NCI-H446 treated with DMSO at 0.1 percent for 48 hours (cell line): Measurements from ENCODE around the gene PDZD2.
A peak's percentile ranks its signal among the peaks of the same experiment; 100 is the strongest.
"Not testable (repeated sequence)": the region's sequence is repeated elsewhere in the genome, so short reads cannot be mapped to it uniquely, and the experiment has no call there.

Experiments used
- DNase-seq: peaks from one replicate; lab custom pipeline; 2025; lab: John Stamatoyannopoulos, UW

PDZD2 gene

DNA sequence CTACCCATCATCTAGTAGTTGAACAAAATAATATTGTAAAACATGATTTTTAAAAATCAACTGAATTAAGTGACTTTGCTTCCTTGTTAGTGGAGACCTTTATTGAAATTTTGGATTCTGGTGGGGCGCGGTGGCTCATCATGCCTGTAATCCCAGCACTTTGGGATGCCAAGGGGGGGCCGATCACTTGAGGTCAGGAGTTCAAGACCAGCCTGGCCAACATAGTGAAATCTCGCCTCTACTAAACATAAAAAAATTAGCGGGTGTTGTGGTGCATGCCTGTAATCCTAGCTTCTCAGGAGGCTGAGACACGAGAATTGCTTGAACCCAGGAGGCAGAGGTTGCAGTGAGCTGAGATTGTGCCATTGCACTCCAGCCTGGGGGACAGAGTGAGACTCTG is 439.9 kb downstream of the PDZD2 start:
- not testable (repeated sequence) for DNase-seq

DNA sequence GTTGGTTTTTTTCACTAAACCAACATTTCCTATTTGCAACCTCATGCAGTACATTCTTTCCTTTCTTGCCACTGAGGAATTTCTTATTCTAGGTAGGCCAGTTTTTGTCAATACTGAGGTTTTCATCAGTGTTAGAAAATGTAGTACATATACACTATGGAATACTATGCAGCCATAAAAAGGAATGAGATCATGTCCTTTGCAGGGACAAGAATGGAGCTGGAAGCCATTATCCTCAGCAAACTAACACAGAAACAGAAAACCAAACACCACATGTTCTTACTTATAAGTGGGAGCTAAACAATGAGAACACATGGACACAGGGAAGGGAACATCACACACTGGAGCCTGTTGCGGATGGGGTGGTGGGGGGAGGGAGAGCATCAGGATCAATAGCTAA is 441.6 kb downstream of the PDZD2 start:
- DNase-seq: not testable (repeated sequence)

DNA sequence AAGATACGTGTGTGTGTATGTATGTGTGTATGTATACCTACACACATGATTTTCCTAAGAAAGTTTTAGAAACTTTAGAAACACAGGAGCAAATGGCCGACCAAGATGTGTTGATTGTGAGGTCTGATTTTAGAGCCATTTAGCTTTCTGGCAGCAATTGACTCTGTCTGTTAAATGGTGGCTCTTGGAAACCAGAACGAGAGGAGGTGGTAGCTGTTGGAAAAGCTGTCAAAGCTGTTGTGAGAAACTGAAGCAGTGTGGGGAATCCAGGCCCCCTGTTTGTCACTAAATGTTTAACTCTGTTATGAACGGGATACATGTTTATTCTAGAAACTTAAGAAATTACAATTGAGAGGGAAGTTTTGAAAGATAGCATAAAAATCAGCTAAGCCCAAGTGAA is 443.8 kb downstream of the PDZD2 start:
- DNase-seq: no peak

DNA sequence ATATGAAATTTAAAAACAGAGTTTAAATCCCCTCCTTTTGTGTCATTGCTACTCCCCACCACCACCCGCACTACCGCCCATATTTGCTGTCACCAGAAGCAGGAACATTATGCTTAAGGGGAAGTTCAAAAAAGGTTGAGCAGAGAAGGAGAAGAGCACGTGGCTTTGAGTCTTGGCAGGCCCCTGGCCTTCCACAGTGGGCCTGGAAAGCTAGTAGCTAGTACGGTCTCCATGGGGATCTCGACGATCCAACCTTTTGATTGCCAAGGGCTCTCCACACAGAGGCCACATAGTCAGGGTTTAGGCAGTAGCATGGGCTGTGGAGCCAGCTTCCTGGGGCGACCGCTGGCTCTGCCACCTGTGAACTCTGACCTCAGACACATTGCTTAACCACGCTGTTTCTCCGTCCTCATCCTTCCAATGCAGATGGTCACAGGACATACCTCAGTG is 445.1 kb downstream of the PDZD2 start:
- no peak for DNase-seq

DNA sequence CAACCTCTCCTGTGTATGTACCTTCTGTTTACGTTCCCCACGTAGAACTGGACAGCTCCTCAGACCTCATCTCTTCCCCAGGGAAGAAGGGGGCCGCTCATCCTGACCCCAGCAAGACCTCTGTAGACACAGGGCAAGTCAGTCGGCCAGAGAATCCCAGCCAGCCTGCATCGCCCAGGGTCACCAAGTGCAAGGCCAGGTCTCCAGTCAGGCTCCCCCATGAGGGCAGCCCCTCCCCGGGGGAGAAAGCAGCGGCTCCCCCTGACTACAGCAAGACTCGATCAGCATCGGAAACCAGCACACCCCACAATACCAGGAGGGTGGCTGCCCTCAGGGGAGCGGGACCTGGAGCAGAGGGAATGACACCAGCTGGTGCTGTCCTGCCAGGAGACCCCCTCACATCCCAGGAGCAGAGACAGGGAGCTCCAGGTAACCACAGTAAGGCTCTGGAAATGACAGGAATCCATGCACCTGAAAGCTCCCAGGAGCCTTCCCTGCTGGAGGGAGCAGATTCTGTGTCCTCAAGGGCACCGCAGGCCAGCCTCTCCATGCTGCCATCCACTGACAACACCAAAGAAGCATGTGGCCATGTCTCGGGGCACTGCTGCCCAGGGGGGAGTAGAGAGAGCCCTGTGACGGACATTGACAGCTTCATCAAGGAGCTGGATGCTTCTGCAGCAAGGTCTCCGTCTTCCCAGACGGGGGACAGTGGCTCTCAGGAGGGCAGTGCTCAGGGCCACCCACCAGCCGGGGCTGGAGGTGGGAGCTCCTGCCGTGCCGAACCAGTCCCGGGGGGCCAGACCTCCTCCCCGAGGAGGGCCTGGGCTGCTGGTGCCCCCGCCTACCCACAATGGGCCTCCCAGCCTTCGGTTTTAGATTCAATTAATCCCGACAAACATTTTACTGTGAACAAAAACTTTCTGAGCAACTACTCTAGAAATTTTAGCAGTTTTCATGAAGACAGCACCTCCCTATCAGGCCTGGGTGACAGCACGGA is 448.5 kb downstream of the PDZD2 start:
- no peak for DNase-seq

DNA sequence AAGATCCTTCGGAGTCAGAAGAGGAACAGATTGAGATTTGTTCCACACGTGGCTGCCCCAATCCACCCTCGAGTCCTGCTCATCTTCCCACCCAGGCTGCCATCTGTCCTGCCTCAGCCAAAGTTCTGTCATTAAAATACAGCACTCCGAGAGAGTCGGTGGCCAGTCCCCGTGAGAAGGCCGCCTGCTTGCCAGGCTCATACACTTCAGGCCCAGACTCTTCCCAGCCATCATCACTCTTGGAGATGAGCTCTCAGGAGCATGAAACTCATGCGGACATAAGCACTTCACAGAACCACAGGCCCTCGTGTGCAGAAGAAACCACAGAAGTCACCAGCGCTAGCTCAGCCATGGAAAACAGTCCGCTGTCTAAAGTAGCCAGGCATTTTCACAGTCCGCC is 449.3 kb downstream of the PDZD2 start:
- no peak for DNase-seq

DNA sequence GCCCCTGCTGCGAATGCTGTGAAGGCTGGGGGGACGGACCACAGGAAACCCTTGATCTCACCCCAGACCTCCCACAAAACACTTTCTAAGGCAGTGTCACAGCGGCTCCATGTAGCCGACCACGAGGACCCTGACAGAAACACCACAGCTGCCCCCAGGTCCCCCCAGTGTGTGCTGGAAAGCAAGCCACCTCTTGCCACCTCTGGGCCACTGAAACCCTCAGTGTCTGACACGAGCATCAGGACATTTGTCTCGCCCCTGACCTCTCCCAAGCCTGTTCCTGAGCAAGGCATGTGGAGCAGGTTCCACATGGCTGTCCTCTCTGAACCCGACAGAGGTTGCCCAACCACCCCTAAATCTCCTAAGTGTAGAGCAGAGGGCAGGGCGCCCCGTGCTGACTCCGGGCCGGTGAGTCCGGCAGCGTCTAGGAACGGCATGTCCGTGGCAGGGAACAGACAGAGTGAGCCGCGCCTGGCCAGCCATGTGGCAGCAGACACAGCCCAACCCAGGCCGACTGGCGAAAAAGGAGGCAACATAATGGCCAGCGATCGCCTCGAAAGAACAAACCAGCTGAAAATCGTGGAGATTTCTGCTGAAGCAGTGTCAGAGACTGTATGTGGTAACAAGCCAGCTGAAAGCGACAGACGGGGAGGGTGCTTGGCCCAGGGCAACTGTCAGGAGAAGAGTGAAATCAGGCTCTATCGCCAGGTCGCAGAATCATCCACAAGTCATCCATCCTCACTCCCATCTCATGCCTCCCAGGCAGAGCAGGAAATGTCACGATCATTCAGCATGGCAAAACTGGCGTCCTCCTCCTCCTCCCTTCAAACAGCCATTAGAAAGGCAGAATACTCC is 450.4 kb downstream of the PDZD2 start:
- DNase-seq: no peak

DNA sequence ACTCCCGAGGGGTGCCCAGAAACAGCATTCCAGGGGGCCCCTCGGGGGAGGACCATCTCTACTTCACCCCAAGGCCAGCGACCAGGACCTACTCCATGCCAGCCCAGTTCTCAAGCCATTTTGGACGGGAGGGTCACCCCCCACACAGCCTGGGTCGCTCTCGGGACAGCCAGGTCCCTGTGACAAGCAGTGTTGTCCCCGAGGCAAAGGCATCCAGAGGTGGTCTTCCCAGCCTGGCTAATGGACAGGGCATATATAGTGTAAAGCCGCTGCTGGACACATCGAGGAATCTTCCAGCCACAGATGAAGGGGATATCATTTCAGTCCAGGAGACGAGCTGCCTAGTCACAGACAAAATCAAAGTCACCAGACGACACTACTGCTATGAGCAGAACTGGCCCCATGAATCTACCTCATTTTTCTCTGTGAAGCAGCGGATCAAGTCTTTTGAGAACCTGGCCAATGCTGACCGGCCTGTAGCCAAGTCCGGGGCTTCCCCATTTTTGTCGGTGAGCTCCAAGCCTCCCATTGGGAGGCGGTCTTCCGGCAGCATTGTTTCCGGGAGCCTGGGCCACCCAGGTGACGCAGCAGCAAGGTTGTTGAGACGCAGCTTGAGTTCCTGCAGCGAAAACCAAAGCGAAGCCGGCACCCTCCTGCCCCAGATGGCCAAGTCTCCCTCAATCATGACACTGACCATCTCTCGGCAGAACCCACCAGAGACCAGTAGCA is 451.3 kb downstream of the PDZD2 start:
- DNase-seq: no peak

DNA sequence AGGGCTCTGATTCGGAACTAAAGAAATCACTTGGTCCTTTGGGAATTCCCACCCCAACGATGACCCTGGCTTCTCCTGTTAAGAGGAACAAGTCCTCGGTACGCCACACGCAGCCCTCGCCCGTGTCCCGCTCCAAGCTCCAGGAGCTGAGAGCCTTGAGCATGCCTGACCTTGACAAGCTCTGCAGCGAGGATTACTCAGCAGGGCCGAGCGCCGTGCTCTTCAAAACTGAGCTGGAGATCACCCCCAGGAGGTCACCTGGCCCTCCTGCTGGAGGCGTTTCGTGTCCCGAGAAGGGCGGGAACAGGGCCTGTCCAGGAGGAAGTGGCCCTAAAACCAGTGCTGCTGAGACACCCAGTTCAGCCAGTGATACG is 451.8 kb downstream of the PDZD2 start:
- DNase-seq: no peak

DNA sequence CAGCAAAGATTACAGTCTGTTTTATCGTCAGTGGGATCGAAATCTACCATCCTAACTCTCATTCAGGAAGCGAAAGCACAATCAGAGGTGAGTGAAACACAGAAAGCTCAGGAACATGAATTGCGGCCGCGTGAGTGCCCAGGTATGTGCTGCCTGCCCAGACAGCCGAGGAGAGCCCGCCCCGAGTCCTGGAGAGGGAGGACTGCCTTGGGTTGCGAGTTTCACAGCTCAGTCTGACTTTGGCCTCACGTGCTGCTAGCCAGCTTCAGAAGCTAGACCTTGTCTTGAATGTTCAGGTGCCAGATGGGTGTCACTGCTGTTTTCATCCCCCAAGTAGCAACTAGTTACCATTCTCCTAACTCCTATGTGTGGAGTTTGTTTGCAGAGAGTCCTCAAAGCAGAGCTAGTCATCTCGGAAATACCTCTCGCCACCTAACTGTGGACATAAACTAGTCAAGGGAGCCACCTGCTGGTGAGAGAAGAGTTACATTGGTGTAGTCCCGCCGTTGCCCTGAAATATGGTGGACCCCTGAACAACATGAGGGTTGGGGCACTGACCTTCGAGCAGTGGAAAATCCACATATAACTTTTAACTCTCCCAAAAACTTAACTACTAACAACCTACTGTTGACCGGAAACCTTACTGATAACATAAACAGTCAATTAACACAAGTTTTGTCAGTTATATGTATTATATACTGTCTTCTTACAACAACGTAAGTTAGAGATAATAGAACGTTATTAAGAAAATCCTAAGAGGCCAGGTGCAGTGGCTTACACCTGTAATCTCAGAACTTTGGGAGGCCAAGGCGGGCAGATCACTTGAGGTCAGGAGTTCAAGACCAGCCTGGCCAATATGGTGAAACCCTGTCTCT is 454.2 kb downstream of the PDZD2 start:
- DNase-seq: peak; percentile 62

DNA sequence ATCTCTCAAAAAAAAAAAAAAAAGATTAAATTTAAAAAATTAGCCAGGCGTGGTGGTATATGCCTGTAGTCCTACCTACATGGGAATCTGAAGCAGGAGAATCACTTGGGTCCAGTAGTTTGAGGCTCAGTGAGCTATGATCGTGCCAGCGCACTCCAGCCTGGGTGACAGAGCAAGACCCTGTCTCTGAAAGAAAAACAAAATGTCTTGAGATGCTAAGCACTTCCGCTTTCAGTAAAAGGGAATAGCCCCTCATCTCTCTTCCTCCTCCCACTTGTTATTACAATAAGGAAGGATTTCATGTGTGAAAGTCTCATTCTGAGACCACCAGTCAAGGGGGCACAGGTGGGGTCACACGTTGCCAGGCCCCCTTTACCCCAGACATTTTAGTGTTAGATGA is 455.8 kb downstream of the PDZD2 start:
- DNase-seq: no peak

DNA sequence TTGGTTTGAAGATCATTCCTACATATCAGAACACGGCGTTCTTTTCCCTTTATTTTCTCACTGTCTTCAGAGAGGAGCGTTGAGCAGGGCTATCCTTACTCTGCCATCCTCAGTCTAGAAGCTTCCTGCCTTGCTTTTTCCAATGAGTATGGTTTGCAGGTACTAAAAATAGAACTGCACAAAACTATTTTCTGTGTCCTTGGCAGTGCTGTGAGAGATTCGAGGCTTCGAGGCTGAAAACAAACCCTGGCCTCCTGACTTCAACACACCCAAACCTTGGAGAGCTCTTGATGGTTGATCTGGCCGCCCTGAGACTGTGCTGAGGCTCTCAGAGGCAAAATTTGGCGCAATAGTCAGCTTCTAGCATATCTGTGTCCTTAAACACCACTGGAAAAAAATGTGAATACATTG is 456.3 kb downstream of the PDZD2 start:
- no peak for DNase-seq

DNA sequence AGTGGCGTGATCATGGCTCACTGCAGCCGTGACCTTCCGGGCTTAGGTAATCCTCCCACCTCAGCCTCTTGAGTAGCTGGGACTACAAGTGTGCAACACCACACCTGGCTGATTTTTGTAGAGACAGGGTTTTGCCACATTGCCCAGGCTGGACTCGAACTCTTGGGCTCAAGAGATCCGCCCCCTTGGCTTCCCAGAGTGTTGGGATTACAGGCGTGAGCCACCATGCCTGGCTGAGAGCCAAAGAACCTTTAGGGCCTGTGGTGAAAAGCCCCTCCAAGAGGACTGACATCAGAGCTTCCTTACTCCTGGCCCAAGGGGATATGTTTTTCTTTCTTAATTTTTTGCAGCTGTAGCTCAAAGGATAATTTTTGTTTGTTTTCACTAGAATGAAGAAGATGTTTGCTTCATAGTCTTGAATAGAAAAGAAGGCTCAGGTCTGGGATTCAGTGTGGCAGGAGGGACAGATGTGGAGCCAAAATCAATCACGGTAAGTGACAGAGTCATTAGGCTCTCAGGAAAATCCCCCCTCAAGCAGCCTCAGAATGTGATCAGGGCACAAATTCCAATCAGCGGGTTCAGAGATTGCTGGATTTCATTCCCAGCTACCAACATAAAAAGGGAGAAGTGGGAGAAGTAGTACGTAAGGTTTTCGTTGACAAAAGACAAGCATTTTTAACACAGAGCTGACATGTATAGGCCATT is 458.1 kb downstream of the PDZD2 start:
- no peak for DNase-seq

DNA sequence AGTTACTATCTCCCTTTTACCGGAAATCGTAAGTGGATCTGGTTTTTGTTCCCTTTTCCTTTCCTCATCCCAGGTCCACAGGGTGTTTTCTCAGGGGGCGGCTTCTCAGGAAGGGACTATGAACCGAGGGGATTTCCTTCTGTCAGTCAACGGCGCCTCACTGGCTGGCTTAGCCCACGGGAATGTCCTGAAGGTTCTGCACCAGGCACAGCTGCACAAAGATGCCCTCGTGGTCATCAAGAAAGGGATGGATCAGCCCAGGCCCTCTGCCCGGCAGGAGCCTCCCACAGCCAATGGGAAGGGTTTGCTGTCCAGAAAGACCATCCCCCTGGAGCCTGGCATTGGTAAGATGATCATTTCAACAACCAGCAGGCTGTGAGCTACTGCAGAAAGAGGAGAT is 459.4 kb downstream of the PDZD2 start:
- DNase-seq: no peak

DNA sequence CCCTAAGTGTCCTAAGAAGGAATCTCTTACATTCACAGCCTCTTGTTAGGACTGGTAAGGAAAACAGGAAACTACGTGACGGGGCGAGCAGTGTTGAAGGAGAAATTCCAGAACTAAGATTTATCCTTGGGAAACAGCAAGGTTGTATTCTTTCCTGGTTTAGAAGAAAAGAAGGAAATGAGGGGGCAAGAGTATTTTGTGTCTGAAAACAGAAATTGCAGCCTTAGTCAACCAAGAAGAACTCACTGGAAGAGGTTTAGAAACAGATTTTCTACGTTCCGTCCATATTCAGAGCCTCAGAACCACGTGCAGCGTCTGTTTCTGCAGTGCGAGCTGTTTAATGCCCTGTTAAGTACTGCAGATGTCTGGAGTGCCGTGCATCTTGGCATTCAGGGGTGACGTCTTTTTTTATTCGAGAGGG is 460.0 kb downstream of the PDZD2 start:
- no peak for DNase-seq

DNA sequence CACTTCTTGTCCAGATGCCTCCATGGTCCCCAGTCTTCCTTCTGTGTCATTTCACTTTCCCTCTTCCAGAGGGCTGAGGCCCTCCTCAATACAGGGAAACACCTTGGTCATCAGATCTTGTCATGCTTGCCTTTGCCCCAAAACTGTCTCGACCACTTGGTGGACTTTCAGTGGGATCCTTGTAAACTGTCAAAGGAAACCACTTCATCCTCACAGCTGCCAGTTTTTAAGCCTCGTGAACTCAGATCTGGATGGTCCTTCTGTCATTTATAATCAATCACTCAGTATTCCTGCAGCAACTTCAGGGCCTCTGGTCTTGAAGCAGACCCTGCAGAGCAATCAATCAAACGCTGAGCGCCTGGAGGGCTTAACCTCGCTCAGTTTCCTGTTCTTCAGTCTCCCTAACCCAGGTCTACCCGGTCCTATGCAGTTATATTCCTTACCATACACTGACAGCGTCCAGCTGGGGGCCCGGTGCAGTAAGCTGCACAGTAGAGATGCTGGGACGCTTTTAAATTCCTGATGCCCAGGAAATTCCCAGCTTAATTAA is 460.6 kb downstream of the PDZD2 start:
- DNase-seq: no peak

DNA sequence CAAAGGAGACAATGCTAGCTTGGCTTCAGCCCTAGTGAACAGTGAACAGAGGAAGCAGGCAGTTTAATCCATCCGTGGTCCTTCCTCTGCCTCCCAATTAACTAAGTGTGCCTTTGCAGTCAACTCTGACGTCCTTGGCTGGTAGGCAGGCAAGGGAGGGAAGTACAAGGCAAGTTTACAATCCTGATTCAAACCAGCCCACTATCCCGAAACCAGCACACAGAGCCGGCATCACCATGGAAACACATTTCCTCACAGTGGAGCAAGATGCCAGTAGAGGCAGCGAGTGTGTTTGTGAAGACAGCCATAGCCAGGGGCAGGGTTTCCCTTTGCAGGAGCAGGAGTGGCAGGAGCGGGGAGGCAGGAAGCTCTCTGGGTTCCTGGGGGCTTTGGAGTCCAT is 461.3 kb downstream of the PDZD2 start:
- DNase-seq: no peak

DNA sequence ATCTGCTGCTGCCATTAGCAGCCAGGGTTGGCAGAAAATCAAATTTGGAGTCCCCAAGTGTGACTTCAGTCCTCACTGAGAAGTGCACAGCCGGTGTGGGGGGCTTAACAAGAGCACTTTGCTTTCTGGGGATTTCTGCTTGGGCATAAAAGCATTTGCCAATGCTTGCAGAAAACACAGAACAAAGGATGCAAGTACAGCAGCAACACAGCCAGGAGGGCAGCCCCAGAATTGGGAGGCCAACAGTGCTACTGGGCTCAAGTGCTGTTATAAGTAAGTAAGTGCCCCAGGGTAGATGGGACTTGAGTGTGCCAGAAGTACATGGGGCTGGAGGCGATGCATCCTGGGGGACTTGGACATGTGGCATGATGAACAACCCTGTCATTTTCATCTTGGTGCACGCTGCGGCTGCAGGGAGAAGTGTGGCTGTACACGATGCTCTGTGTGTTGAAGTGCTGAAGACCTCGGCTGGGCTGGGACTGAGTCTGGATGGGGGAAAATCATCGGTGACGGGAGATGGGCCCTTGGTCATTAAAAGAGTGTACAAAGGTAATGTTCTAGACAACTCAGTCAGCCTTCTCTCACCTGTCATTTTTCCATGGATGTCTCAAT is 461.9 kb downstream of the PDZD2 start:
- DNase-seq: no peak

DNA sequence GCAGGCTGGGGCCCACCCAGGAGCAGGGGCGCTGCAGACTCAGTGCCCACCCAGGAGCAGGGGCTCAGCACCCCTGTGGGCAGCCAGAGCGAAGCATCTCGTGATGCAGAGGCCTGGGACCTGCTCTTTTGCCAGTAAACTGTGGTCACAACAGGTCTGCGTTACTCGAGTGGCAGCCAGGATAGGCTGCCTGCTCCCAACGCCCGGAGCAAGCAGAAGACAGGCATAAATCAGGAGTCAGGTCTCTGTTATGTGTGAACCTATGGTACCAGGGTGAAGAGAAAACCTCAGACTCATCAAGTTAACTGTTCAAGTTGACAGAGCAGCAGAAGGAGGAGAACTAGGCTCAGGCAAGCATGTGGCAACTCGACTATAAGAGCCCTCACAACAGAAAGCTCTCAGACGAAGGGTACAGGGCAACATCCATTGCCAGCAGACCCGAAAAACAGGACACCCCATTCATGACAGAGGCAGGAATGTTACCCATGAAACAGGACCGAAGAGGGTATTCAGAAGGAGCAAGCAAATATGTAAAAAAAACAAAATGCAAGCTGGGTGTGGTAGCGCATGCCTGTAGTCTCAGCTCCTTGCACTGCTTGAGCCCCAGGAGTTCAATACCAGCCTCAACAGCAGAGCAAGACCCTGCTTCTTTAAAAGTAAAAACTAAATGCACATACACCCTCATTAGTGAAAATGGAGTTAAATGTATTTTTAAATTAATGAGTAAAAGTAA is 463.5 kb downstream of the PDZD2 start:
- DNase-seq: no peak
